HG02884 (cell line): ENCODE data around the gene GRAMD2B.
A peak's percentile ranks its signal among the peaks of the same experiment; 100 is the strongest.
"Not testable (repeated sequence)": the region's sequence is repeated elsewhere in the genome, so short reads cannot be mapped to it uniquely, and the experiment has no call there.

Source experiments
- ATAC-seq: cut with Tn5 transposase; IDR thresholded peaks from one replicate; pipeline ENCODE4 v1.9.1; 2021; ENCODE audit warnings: mild to moderate bottlenecking, moderate library complexity; ENCODE audit not compliant: unreplicated experiment

Gene GRAMD2B

GRCh38 chr5:126422994-126423788, at the start of gene GRAMD2B:
GRAMD2B (plus strand) TSS chr5:126423409; CDS start chr5:126423607, 198 bp downstream.
- peak; percentile 80 for ATAC-seq

- no peak for ATAC-seq
These were observed 49.1 kb upstream of the GRAMD2B start for GRCh38 chr5:126374109-126374416.

GRCh38 chr5:126376443-126376842, 46.8 kb upstream of the GRAMD2B start:
- ATAC-seq = no peak

GRCh38 chr5:126377424-126377823, 45.8 kb upstream of the GRAMD2B start:
- no peak for ATAC-seq

GRCh38 chr5:126380316-126380715, 42.9 kb upstream of the GRAMD2B start:
- not testable (repeated sequence) for ATAC-seq

GRCh38 chr5:126383246-126383645, 40.0 kb upstream of the GRAMD2B start:
- ATAC-seq = no peak

GRCh38 chr5:126383776-126384175, 39.4 kb upstream of the GRAMD2B start:
- ATAC-seq = no peak

- ATAC-seq = no peak
These were observed 38.2 kb upstream of the GRAMD2B start for GRCh38 chr5:126384985-126385384.

GRCh38 chr5:126385524-126386502, 37.4 kb upstream of the GRAMD2B start:
- ATAC-seq = no peak

GRCh38 chr5:126389179-126389578, 34.0 kb upstream of the GRAMD2B start:
- ATAC-seq = no peak

- ATAC-seq = no peak
These were observed 33.2 kb upstream of the GRAMD2B start for GRCh38 chr5:126390051-126390450.

- ATAC-seq = no peak
These were observed 31.8 kb upstream of the GRAMD2B start for GRCh38 chr5:126391386-126391785.

- no peak for ATAC-seq
These were observed 28.9 kb upstream of the GRAMD2B start for GRCh38 chr5:126394211-126394788.

GRCh38 chr5:126395198-126395597, 28.0 kb upstream of the GRAMD2B start:
- no peak for ATAC-seq

GRCh38 chr5:126395605-126396004, 27.6 kb upstream of the GRAMD2B start:
- no peak for ATAC-seq

- not testable (repeated sequence) for ATAC-seq
These were observed 26.5 kb upstream of the GRAMD2B start for GRCh38 chr5:126396721-126397120.

GRCh38 chr5:126398791-126399190, 24.4 kb upstream of the GRAMD2B start:
- ATAC-seq = no peak

GRCh38 chr5:126400621-126401251, 22.5 kb upstream of the GRAMD2B start:
- no peak for ATAC-seq

GRCh38 chr5:126402621-126403555, 20.3 kb upstream of the GRAMD2B start:
- no peak for ATAC-seq

GRCh38 chr5:126403876-126404275, 19.3 kb upstream of the GRAMD2B start:
- no peak for ATAC-seq
